ENCODE results near the gene SUMF2.
A peak's percentile ranks its signal among the peaks of the same experiment; 100 is the strongest.
"Not testable (repeated sequence)": the region's sequence is repeated elsewhere in the genome, so short reads cannot be mapped to it uniquely, and the experiment has no call there.

The SUMF2 gene

GRCh38 chr7:56063882-56064625, at the start of gene SUMF2:
Gene SUMF2, plus strand, starts transcription at chr7:56064286. Its CDS starts 26 bp downstream, at chr7:56064312.
- H3K9me3 ChIP-seq (ENCODE audit: control insufficient read depth in 1 of 2, low read length in 2 of 2), result no peaks in the 10 kb centered on the region
- H3K36me3 ChIP-seq (ENCODE audit: control insufficient read depth in 1 of 2, insufficient read depth in 2 of 2, low read length in 2 of 2), result peaks cover 30 to 41% of the 10 kb centered on the region in 2 donors

GRCh38 chr7:56017015-56017414, 47.1 kb upstream of the SUMF2 start:
- H3K27ac ChIP-seq (ENCODE audit: low read length); H3K36me3 ChIP-seq (ENCODE audit: control insufficient read depth in 1 of 2, insufficient read depth in 2 of 2, low read length in 2 of 2); H3K27me3 ChIP-seq (ENCODE audit: low read depth, low read length); H3K9me3 ChIP-seq (ENCODE audit: control insufficient read depth in 1 of 2, low read length in 2 of 2); H3K4me3 ChIP-seq (ENCODE audit: low read depth in 1 of 2, low read length in 2 of 2); H3K4me1 ChIP-seq (ENCODE audit: control insufficient read depth in 1 of 2, insufficient read depth in 2 of 2, low read length in 2 of 2): not testable (repeated sequence)

More at GRCh38 chr7:56063882-56064625, at the start of gene SUMF2:
- peaks cover 0 to 14% of the 10 kb centered on the region in 2 donors for H3K4me1 ChIP-seq (ENCODE audit: control insufficient read depth in 1 of 2, insufficient read depth in 2 of 2, low read length in 2 of 2)
- H3K27ac ChIP-seq (ENCODE audit: low read length), result peak within 1 kb of the TSS; percentile 78
- H3K27me3 ChIP-seq (ENCODE audit: low read depth, low read length), result no peaks in the 10 kb centered on the region
- peak within 1 kb of the TSS; percentile 66 to 81 for H3K4me3 ChIP-seq (ENCODE audit: low read depth in 1 of 2, low read length in 2 of 2)

GRCh38 chr7:56019501-56019900, 44.6 kb upstream of the SUMF2 start:
- Histone ChIP-seq H3K4me1 (ENCODE audit: control insufficient read depth in 1 of 2, insufficient read depth in 2 of 2, low read length in 2 of 2) (no peaks in the 10 kb centered on the region), H3K9me3 (ENCODE audit: control insufficient read depth in 1 of 2, low read length in 2 of 2) (no peaks in the 10 kb centered on the region), H3K4me3 (ENCODE audit: low read depth in 1 of 2, low read length in 2 of 2) (no peak overlapping the region), H3K27me3 (ENCODE audit: low read depth, low read length) (no peaks in the 10 kb centered on the region), H3K27ac (ENCODE audit: low read length) (no peak overlapping the region), H3K36me3 (ENCODE audit: control insufficient read depth in 1 of 2, insufficient read depth in 2 of 2, low read length in 2 of 2) (peaks cover 0 to 16% of the 10 kb centered on the region in 2 donors)

GRCh38 chr7:56023500-56023899, 40.6 kb upstream of the SUMF2 start:
- Histone ChIP-seq H3K36me3 (ENCODE audit: control insufficient read depth in 1 of 2, insufficient read depth in 2 of 2, low read length in 2 of 2) (peaks cover 0 to 22% of the 10 kb centered on the region in 2 donors), H3K9me3 (ENCODE audit: control insufficient read depth in 1 of 2, low read length in 2 of 2) (no peaks in the 10 kb centered on the region), H3K27me3 (ENCODE audit: low read depth, low read length) (no peaks in the 10 kb centered on the region)

GRCh38 chr7:56026538-56026937, 37.5 kb upstream of the SUMF2 start:
- Histone ChIP-seq H3K27ac (ENCODE audit: low read length) (no peak overlapping the region), H3K36me3 (ENCODE audit: control insufficient read depth in 1 of 2, insufficient read depth in 2 of 2, low read length in 2 of 2) (peaks cover 0 to 15% of the 10 kb centered on the region in 2 donors), H3K4me1 (ENCODE audit: control insufficient read depth in 1 of 2, insufficient read depth in 2 of 2, low read length in 2 of 2) (no peaks in the 10 kb centered on the region)

More at GRCh38 chr7:56023500-56023899, 40.6 kb upstream of the SUMF2 start:
- Histone ChIP-seq H3K4me3 (ENCODE audit: low read depth in 1 of 2, low read length in 2 of 2) (no peak overlapping the region), H3K27ac (ENCODE audit: low read length) (no peak overlapping the region), H3K4me1 (ENCODE audit: control insufficient read depth in 1 of 2, insufficient read depth in 2 of 2, low read length in 2 of 2) (no peaks in the 10 kb centered on the region)

GRCh38 chr7:56028942-56029630, 35.0 kb upstream of the SUMF2 start:
- no peaks in the 10 kb centered on the region for H3K27me3 ChIP-seq (ENCODE audit: low read depth, low read length)
- H3K9me3 ChIP-seq (ENCODE audit: control insufficient read depth in 1 of 2, low read length in 2 of 2), result no peaks in the 10 kb centered on the region
- no peaks in the 10 kb centered on the region for H3K4me1 ChIP-seq (ENCODE audit: control insufficient read depth in 1 of 2, insufficient read depth in 2 of 2, low read length in 2 of 2)
- peaks cover 0 to 7% of the 10 kb centered on the region in 2 donors for H3K36me3 ChIP-seq (ENCODE audit: control insufficient read depth in 1 of 2, insufficient read depth in 2 of 2, low read length in 2 of 2)
- no peak overlapping the region for H3K4me3 ChIP-seq (ENCODE audit: low read depth in 1 of 2, low read length in 2 of 2)
- H3K27ac ChIP-seq (ENCODE audit: low read length), result no peak overlapping the region

More at GRCh38 chr7:56026538-56026937, 37.5 kb upstream of the SUMF2 start:
- Histone ChIP-seq H3K27me3 (ENCODE audit: low read depth, low read length) (no peaks in the 10 kb centered on the region), H3K9me3 (ENCODE audit: control insufficient read depth in 1 of 2, low read length in 2 of 2) (no peaks in the 10 kb centered on the region), H3K4me3 (ENCODE audit: low read depth in 1 of 2, low read length in 2 of 2) (no peak overlapping the region)

- H3K36me3 ChIP-seq (ENCODE audit: control insufficient read depth in 1 of 2, insufficient read depth in 2 of 2, low read length in 2 of 2), result peaks cover 0 to 7% of the 10 kb centered on the region in 2 donors
- H3K4me3 ChIP-seq (ENCODE audit: low read depth in 1 of 2, low read length in 2 of 2), result no peak overlapping the region
Measured at GRCh38 chr7:56030340-56030739, 33.7 kb upstream of the SUMF2 start.

GRCh38 chr7:56031556-56031955, 32.5 kb upstream of the SUMF2 start:
- not testable (repeated sequence) for H3K27me3 ChIP-seq (ENCODE audit: low read depth, low read length); H3K27ac ChIP-seq (ENCODE audit: low read length); H3K9me3 ChIP-seq (ENCODE audit: control insufficient read depth in 1 of 2, low read length in 2 of 2); H3K4me3 ChIP-seq (ENCODE audit: low read depth in 1 of 2, low read length in 2 of 2); H3K4me1 ChIP-seq (ENCODE audit: control insufficient read depth in 1 of 2, insufficient read depth in 2 of 2, low read length in 2 of 2); H3K36me3 ChIP-seq (ENCODE audit: control insufficient read depth in 1 of 2, insufficient read depth in 2 of 2, low read length in 2 of 2)

More at GRCh38 chr7:56030340-56030739, 33.7 kb upstream of the SUMF2 start:
- Histone ChIP-seq H3K27me3 (ENCODE audit: low read depth, low read length) (no peaks in the 10 kb centered on the region), H3K9me3 (ENCODE audit: control insufficient read depth in 1 of 2, low read length in 2 of 2) (no peaks in the 10 kb centered on the region), H3K4me1 (ENCODE audit: control insufficient read depth in 1 of 2, insufficient read depth in 2 of 2, low read length in 2 of 2) (no peaks in the 10 kb centered on the region), H3K27ac (ENCODE audit: low read length) (no peak overlapping the region)

- H3K36me3 ChIP-seq (ENCODE audit: control insufficient read depth in 1 of 2, insufficient read depth in 2 of 2, low read length in 2 of 2); H3K4me1 ChIP-seq (ENCODE audit: control insufficient read depth in 1 of 2, insufficient read depth in 2 of 2, low read length in 2 of 2): not testable (repeated sequence)
Measured at GRCh38 chr7:56032578-56032977, 31.5 kb upstream of the SUMF2 start.

GRCh38 chr7:56033671-56034432, 30.2 kb upstream of the SUMF2 start:
- H3K9me3 ChIP-seq (ENCODE audit: control insufficient read depth in 1 of 2, low read length in 2 of 2), result no peaks in the 10 kb centered on the region
- H3K27me3 ChIP-seq (ENCODE audit: low read depth, low read length), result no peaks in the 10 kb centered on the region
- peak overlapping the region; percentile 87 to 99 for H3K4me3 ChIP-seq (ENCODE audit: low read depth in 1 of 2, low read length in 2 of 2)
- no peaks in the 10 kb centered on the region for H3K36me3 ChIP-seq (ENCODE audit: control insufficient read depth in 1 of 2, insufficient read depth in 2 of 2, low read length in 2 of 2)
- no peaks in the 10 kb centered on the region for H3K4me1 ChIP-seq (ENCODE audit: control insufficient read depth in 1 of 2, insufficient read depth in 2 of 2, low read length in 2 of 2)
- no peak overlapping the region for H3K27ac ChIP-seq (ENCODE audit: low read length)

More at GRCh38 chr7:56032578-56032977, 31.5 kb upstream of the SUMF2 start:
- not testable (repeated sequence) for H3K27ac ChIP-seq (ENCODE audit: low read length); H3K4me3 ChIP-seq (ENCODE audit: low read depth in 1 of 2, low read length in 2 of 2); H3K9me3 ChIP-seq (ENCODE audit: control insufficient read depth in 1 of 2, low read length in 2 of 2); H3K27me3 ChIP-seq (ENCODE audit: low read depth, low read length)

- H3K36me3 ChIP-seq (ENCODE audit: control insufficient read depth in 1 of 2, insufficient read depth in 2 of 2, low read length in 2 of 2), result no peaks in the 10 kb centered on the region
- no peak overlapping the region for H3K4me3 ChIP-seq (ENCODE audit: low read depth in 1 of 2, low read length in 2 of 2)
- H3K27ac ChIP-seq (ENCODE audit: low read length), result no peak overlapping the region
- no peaks in the 10 kb centered on the region for H3K4me1 ChIP-seq (ENCODE audit: control insufficient read depth in 1 of 2, insufficient read depth in 2 of 2, low read length in 2 of 2)
- no peaks in the 10 kb centered on the region for H3K9me3 ChIP-seq (ENCODE audit: control insufficient read depth in 1 of 2, low read length in 2 of 2)
- no peaks in the 10 kb centered on the region for H3K27me3 ChIP-seq (ENCODE audit: low read depth, low read length)
Measured at GRCh38 chr7:56040730-56041129, 23.4 kb upstream of the SUMF2 start.
